Inflammatory macrophage treated with lipopolysaccharide for 1 hour (primary cell): Measurements from ENCODE around the gene DDA1.
"Not testable (repeated sequence)": the region's sequence is repeated elsewhere in the genome, so short reads cannot be mapped to it uniquely, and the experiment has no call there.

ENCODE experiments used
- DNase-seq, 2 donors: peaks; one replicate each; pipeline ENCODE4 v3.0.0-alpha.2; 2020 to 2022

The DDA1 gene

DNA sequence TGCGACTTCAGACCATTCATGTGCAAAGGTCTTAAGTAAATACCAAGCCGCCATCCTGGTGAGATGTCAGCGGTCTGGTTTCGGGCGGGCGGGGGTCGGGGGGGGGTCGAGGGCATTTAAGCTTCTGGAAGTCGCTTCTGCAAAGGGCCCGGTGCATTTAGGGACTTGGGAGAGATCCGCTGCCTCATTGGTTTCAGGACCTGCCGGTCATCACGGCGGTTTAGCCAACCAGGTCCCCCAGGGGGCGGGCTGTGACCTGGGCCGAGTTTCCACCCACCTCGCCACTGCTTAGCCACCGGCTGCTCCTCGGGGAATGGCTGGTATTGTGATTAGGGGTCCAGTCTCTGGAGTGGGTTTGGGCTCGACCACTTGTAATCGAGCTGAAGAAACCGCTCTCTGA, 19.9 kb upstream of the DDA1 start:
- peak; percentile 68 to 78 for DNase-seq

- peak; percentile 79 to 84 for DNase-seq
Observed at GRCh38 chr19:17292301-17293074, 16.9 kb upstream of the DDA1 start.

DNA sequence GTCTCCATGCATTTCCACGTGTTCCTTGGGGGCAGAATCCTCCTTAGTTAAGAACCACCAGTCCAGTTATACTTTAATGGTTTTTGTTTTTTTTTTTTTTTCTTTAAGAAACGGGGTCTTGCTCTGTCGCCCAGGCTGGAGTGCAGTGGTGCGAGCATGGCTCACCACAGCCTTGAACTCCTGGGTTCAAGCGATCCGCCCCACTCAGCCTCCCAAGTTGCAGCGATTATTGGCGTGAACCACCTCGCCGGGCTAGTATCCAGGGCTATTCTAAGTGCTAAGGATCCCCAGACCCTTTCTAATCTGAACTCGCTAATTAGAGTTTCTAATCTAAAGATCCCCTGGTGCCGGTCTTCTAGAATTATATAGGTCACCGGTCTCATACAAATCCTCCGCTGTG, 15.8 kb upstream of the DDA1 start:
- DNase-seq = no peak

GRCh38 chr19:17294051-17294891, 15.1 kb upstream of the DDA1 start:
- DNase-seq = peak in 1 of 2 donors; percentile 37

DNA sequence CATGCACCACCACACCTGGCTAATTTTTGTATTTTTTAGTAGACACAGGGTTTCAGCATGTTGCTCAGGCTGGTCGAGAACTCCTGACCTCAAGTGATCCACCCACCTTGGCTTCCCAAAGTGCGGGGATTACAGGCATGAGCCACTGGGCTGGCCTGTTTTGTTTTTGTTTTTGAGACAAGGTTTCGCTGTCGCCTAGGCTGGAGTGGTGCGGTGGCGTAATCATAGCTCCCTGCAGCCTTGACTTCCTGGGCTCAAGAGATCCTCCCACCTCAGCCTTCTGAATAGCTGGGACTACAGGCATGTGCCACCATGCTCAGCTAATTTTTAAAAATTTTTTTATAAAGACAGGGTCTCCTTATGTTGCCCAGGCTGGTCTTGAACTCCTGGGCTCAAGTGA, 13.8 kb upstream of the DDA1 start:
- DNase-seq = not testable (repeated sequence)

DNA sequence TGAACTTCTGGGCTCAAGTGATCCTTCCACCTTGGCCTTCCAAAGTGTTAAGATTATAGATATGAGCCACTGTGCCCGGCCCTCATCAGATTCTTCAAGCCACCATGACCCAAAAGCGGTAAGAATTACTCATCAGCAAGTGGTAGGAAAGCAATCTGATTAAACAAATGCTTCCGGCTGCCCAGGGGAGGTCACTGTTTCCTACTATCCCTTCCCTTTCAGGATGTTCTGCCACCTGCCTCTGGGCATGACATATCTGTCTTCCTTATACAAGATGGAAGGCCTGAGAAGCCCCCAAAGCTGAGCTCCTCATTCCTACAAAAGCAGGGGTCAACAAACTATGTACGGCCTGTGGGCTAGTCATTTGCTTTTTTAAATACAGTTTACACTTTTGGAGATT, 13.1 kb upstream of the DDA1 start:
- DNase-seq = no peak

DNA sequence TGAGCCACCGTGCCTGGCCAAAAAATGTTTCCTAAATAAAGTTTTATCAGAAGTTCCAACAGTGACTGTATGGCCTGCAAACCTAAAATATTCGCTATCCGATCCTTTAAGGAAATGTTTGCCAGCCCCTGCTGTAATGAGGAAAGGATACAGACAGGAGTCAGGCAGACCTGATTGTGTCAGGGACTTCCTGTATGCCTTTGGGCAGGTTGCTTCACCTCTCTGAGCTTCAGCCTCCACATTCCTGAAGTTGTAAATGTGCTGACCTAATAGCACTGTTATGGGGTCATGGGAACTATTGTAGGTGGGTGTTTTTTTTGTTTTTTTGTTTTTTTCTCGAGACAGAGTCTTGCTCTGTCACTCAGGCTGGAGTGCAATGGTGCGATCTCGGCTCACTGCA, 12.4 kb upstream of the DDA1 start:
- no peak for DNase-seq

GRCh38 chr19:17300992-17301619, 8.3 kb upstream of the DDA1 start:
- DNase-seq = no peak

DNA sequence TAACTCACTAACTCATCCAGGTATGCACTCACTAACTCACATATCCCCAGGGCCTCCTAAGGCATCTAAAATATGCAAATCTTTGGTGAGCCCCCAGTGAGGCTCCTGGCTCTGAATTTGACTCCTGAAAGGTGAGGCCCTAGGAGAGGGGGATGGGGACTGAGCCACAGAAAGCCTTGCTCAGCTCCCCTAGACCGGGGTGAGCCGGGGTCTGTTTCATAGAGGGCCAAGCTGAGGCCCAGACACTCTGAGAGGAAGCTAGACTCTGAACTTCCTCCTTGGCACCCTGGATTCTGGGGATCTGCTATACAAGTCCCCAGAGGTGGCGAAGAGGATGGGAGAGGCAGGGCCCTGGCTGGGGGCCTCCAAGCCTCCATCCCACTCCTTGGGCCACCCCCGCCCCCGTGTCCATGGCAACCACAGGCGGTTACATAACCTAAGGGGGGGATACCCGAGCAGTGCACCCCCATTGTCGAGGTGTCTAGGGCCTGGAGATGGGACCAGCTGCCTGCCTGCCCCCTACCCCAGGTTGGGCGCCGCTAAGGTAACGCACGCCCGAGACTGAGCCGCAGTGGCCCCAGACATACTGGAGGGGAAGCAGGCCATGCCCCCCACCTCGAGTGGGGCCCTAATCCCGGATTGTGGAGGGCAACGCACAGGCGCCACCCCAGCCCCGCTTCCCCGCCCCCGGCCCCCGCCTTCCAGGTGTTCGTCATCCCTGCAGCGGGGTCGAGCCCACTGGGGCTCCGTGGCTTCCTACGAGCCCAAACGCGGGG, 6.8 kb upstream of the DDA1 start:
- DNase-seq = peak; percentile 42 to 48

- DNase-seq = peak; percentile 94 to 99
Observed at GRCh38 chr19:17303167-17303939, 6.0 kb upstream of the DDA1 start, which contains the start of gene ABHD8. TSS of gene ABHD8 (minus strand) at chr19:17303425. CDS start at chr19:17301616, 1,809 bp downstream.

DNA sequence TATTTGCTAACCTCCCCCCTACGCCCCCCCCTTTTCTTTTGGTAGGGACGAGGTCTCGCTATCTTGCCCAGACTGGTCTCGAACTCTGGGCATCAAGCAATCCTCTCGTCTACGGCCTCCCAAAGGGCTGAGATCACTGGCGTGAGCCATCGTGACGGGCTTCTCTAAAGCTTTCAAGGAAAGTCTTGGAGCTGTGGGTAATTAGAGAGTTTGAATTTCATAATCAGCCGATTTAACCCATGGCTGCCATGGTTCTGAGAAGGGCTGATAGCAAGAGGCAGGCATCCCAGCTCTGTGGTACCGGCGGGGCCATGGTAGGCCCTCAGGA, 5.5 kb upstream of the DDA1 start:
- DNase-seq = no peak

- DNase-seq = no peak
Observed at GRCh38 chr19:17304386-17305215, 4.8 kb upstream of the DDA1 start.

- DNase-seq = no peak
Observed at GRCh38 chr19:17305216-17305516, 4.2 kb upstream of the DDA1 start.

- peak; percentile 95 to 97 for DNase-seq
Observed at GRCh38 chr19:17305517-17306284, 3.7 kb upstream of the DDA1 start, which contains the start of gene MRPL34. TSS of gene MRPL34 (plus strand) at chr19:17305872. CDS start at chr19:17305893, 21 bp downstream.

GRCh38 chr19:17306285-17306714, 3.1 kb upstream of the DDA1 start:
- DNase-seq = no peak

- no peak for DNase-seq
Observed at GRCh38 chr19:17307876-17308377, 1.4 kb upstream of the DDA1 start.

- no peak for DNase-seq
Observed at GRCh38 chr19:17309965-17310461, 650 bp downstream of the DDA1 start.

DNA sequence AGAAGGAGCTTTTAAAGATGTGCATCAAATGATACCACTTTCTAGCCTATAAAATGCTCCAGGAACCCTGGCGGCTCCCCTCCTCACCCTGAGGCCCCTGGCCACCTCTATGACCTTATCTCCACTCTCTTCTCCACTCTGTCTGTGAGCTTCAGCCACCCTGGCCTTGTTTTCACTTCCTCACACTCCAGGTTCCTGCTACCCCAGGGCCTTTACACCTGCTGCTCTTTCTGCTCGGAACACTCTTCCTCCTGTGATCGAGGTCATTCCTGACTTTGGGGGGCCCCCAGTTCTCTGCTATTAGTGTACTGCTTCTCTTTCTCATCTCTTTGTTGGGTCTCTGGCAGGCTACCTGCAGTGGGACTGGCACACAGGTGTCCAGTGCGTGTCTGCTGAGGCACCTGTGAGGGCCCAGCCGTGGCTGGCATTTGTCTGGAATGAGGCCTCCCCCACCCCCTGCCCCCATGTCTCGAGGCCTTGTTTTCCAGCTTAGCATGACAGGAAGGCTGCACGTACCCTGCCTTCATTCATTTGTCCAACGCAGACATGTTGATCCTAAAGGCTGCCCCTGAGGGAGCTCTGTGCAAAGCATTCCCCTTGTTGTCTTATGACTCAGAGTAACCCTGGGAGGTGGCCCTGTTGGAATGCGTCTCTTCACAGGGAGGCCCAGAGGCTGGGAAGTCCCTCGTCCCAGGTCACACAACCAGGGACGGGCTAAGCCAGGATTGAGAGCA, 2.3 kb downstream of the DDA1 start:
- no peak for DNase-seq
